Chondrocyte (in vitro differentiated cells): ENCODE data around the gene MGP. TPM values are rescaled to one million over a fixed set of nuclear protein-coding genes. Genes with fewer than 3 reads are reported as not detected.

Source experiments
- DNase-seq: peaks from one replicate; pipeline ENCODE4 v3.0.0; 2021; ENCODE audit warnings: mixed read lengths, low spot score
- H3K27ac Mint-ChIP-seq: one replicate; pipeline ENCODE4 v1.8.0; 2021; ENCODE audit warnings: mild to moderate bottlenecking, moderate library complexity, mixed read lengths; ENCODE audit not compliant: unreplicated experiment
- H3K27me3 Mint-ChIP-seq: 2 replicates; pipeline ENCODE4 v1.8.0; 2021; ENCODE audit warnings: low read depth, mixed read lengths
- H3K36me3 Mint-ChIP-seq: 2 replicates; pipeline ENCODE4 v1.8.0; 2021; ENCODE audit warnings: low read depth, mixed read lengths
- H3K4me1 Mint-ChIP-seq: 2 replicates; pipeline ENCODE4 v1.8.0; 2021; ENCODE audit warnings: low read depth, mild to moderate bottlenecking, mixed read lengths
- H3K4me3 Mint-ChIP-seq: one replicate; pipeline ENCODE4 v1.8.0; 2021; ENCODE audit warnings: mild to moderate bottlenecking, moderate library complexity, mixed read lengths; ENCODE audit not compliant: unreplicated experiment
- H3K9me3 Mint-ChIP-seq: 2 replicates; pipeline ENCODE4 v1.8.0; 2021; ENCODE audit warnings: low read depth, mixed read lengths
- total RNA-seq: library from RNA; stranded (reverse); gene quantifications from 3 replicates; pipeline ENCODE4 v1.2.1, GENCODE V29; 2021
- TF ChIP-seq, protein P1 (sequence below): fragments of 200-600 bp; sonication (generic); IDR thresholded peaks from 2 replicates; pipeline ENCODE4 v1.5.0; 2021; ENCODE audit warnings: antibody characterized with exemption, mild to moderate bottlenecking, moderate library complexity

MGP gene
- total RNA-seq, 1 donor from 2014 or later: 213 TPM

DNA sequence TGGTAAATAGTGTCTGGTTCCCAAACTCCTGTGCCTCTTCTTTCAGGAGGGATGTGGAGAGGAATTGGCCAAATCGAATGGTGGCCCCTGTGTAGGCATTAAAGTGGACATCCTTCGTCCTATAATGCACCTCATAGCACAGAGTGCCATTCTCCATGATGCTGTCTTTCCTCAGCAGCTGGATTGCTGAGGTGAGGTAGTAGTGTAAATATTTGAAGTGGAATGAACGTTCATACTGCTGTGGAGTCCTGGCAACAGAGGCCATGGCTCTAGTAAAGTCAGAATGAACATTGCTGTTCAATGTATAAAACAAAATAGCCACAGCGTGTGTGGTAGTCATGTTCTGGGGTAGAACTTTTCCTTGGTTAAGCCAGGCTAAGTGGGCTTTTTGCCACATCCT, 45.0 kb downstream of the MGP start:
- Mint-ChIP-seq H3K4me3 (no peak overlapping the region), H3K27me3 (no peaks in the 10 kb centered on the region), H3K36me3 (no peaks in the 10 kb centered on the region), H3K27ac (peak overlapping the region; percentile 93), H3K9me3 (peaks cover 4% of the 10 kb centered on the region), H3K4me1 (peaks cover 65% of the 10 kb centered on the region)
- TF ChIP-seq, protein P1, sequence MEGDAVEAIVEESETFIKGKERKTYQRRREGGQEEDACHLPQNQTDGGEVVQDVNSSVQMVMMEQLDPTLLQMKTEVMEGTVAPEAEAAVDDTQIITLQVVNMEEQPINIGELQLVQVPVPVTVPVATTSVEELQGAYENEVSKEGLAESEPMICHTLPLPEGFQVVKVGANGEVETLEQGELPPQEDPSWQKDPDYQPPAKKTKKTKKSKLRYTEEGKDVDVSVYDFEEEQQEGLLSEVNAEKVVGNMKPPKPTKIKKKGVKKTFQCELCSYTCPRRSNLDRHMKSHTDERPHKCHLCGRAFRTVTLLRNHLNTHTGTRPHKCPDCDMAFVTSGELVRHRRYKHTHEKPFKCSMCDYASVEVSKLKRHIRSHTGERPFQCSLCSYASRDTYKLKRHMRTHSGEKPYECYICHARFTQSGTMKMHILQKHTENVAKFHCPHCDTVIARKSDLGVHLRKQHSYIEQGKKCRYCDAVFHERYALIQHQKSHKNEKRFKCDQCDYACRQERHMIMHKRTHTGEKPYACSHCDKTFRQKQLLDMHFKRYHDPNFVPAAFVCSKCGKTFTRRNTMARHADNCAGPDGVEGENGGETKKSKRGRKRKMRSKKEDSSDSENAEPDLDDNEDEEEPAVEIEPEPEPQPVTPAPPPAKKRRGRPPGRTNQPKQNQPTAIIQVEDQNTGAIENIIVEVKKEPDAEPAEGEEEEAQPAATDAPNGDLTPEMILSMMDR: no peak
- DNase-seq: no peak

DNA sequence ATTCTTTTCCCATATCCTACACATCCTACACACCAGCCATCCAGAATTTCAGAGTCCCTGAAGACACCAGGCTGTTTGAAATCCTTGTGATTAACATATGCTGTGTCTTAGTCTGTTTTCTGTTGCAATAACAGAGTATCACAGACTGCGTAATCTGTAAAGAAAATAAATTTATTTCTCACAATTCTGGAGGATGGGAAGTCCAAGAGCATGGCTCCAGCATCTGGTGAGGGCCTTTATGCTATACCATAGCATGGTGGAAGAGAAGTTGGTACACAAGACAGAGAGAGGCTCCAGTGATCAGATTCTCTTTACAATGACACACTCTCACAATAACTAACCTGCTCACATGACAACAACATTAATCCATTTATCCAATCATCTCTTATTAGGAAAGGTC, 46.4 kb downstream of the MGP start:
- H3K9me3 Mint-ChIP-seq: peaks cover 4% of the 10 kb centered on the region
- H3K4me1 Mint-ChIP-seq: peaks cover 72% of the 10 kb centered on the region
- TF ChIP-seq, protein P1: no peak
- no peak overlapping the region for H3K4me3 Mint-ChIP-seq
- no peak for DNase-seq
- no peaks in the 10 kb centered on the region for H3K27me3 Mint-ChIP-seq
- H3K27ac Mint-ChIP-seq: no peak overlapping the region
- no peaks in the 10 kb centered on the region for H3K36me3 Mint-ChIP-seq

DNA sequence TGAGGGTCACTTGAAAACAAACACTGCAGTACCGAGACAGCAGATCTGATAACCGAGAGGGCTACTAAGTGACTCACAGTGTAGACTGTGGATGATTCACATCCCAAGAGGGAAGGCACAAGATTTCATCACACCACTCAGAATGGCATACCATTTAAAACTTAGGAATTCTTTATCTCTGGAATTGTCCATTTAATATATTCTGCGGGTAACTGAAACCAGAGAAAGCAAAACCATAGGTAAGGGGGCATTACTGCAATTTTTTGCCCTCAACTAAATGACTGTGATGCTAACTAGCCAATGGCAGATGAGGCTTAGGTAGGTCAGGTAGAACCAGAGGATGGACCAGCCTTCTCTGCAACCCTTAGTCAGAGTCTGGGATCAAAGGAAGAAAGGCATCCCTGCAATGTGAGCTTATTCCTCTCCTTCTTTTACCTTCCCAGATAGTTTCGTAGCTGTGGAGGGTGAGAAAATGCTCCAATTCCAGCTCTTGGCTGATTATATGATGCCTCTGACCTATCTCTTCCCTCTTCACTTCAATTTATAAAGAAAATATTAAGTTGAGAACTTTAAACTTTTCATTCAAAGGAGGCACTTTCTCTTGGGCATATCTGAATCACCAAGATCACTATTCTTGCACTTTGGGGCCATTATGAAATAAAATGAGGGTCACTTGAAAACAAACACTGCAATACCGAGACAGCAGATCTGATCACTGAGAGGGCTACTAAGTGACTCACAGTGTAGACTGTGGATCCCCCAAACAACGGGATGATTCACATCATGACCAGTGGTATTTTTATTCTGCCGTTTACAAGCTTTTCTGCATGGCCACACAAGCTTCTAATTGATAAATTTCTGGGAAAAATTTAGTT, 49.1 kb downstream of the MGP start:
- Mint-ChIP-seq H3K4me1 (peaks cover 58% of the 10 kb centered on the region), H3K27me3 (no peaks in the 10 kb centered on the region), H3K4me3 (peak overlapping the region; percentile 4), H3K27ac (peak overlapping the region; percentile 86), H3K36me3 (no peaks in the 10 kb centered on the region), H3K9me3 (peaks cover 4% of the 10 kb centered on the region)
- DNase-seq: no peak
- TF ChIP-seq, protein P1: no peak

DNA sequence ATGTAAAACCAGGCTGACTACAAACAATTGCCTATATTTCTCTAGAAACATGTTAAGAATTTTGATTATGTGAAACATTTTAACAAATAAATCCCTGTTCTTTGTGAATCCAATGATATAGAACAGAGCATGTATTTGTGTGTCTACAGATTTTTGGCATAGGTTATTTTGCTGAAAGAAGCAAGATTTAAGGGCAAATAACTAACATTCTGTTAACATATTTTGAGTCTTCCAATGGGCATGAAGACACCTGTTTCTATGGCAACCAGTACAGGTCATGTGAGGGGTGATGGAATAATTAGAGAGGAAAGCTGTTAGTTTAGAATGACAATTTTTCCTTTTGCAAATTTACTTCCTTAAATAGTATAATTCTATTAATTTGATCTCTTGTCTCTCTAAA, 51.1 kb downstream of the MGP start:
- peaks cover 4% of the 10 kb centered on the region for H3K9me3 Mint-ChIP-seq
- H3K36me3 Mint-ChIP-seq: no peaks in the 10 kb centered on the region
- H3K27me3 Mint-ChIP-seq: no peaks in the 10 kb centered on the region
- TF ChIP-seq, protein P1: no peak
- peaks cover 42% of the 10 kb centered on the region for H3K4me1 Mint-ChIP-seq
- no peak overlapping the region for H3K4me3 Mint-ChIP-seq
- peak overlapping the region; percentile 1 for H3K27ac Mint-ChIP-seq
- DNase-seq: no peak

DNA sequence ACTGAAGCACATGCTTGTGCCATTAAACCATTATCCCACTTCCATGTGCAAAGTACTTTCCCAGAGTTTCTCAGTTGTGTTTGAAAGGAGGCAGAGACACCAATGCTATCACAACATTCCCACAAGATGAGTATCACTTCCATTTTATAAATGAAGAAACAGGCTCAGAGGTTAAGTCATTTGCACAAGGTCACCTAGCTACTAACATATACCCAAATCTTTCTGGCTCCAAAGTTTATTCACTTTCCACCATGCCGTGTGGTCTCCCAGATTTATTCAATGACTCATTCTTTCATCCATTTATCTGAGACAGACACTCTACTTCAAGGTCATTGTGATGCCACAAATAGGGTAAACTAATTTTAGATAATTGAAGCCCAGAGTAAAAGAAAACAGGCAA, 51.7 kb downstream of the MGP start:
- H3K36me3 Mint-ChIP-seq: no peaks in the 10 kb centered on the region
- no peak for DNase-seq
- TF ChIP-seq, protein P1: no peak
- H3K4me1 Mint-ChIP-seq: peaks cover 42% of the 10 kb centered on the region
- peak overlapping the region; percentile 4 for H3K27ac Mint-ChIP-seq
- no peaks in the 10 kb centered on the region for H3K27me3 Mint-ChIP-seq
- no peaks in the 10 kb centered on the region for H3K9me3 Mint-ChIP-seq
- H3K4me3 Mint-ChIP-seq: no peak overlapping the region
